Neural progenitor cell (in vitro differentiated cells): ENCODE data around the gene PTPN20. TPM values are rescaled to one million over a fixed set of nuclear protein-coding genes. Genes with fewer than 3 reads are reported as not detected.
"Not testable (repeated sequence)": the region's sequence is repeated elsewhere in the genome, so short reads cannot be mapped to it uniquely, and the experiment has no call there.

Experiments
- DNase-seq: peaks from one replicate; pipeline ENCODE4 v3.0.0-alpha.2; 2016; ENCODE audit warnings: low spot score
- H2AFZ ChIP-seq: fragments of 200-600 bp; sonication (generic); replicated peaks from 2 replicates; pipeline ENCODE4 v1.6.1; 2016; ENCODE audit warnings: antibody characterized with exemption
- H3F3A ChIP-seq: fragments of 200-600 bp; sonication (generic); 2 replicates; pipeline ENCODE4 v1.6.1; 2016; ENCODE audit warnings: antibody characterized with exemption, low read depth
- H3K27ac ChIP-seq: fragments of 200-600 bp; sonication (generic); 2 replicates; pipeline ENCODE4 v1.5.1; 2016; ENCODE audit warnings: mild to moderate bottlenecking
- H3K27me3 ChIP-seq: fragments of 200-600 bp; sonication (generic); 2 replicates; pipeline ENCODE4 v1.6.1; 2016; ENCODE audit warnings: mild to moderate bottlenecking, moderate library complexity
- H3K36me3 ChIP-seq: fragments of 200-600 bp; sonication (generic); 2 replicates; pipeline ENCODE4 v1.5.1; 2016
- H3K4me1 ChIP-seq: fragments of 200-600 bp; sonication (generic); 2 replicates; pipeline ENCODE4 v1.6.1; 2016; ENCODE audit warnings: mixed run types
- H3K4me2 ChIP-seq: fragments of 200-600 bp; sonication (generic); 2 replicates; pipeline ENCODE4 v1.6.1; 2016
- H3K4me3 ChIP-seq: fragments of 200-600 bp; sonication (generic); 2 replicates; pipeline ENCODE4 v1.5.1; 2016
- H3K79me2 ChIP-seq: fragments of 200-600 bp; sonication (generic); 2 replicates; pipeline ENCODE4 v1.6.1; 2016; ENCODE audit warnings: low read depth
- H3K9ac ChIP-seq: fragments of 200-600 bp; sonication (generic); 2 replicates; pipeline ENCODE4 v1.6.1; 2016
- H3K9me3 ChIP-seq: fragments of 200-600 bp; sonication (generic); 2 replicates; pipeline ENCODE4 v1.5.1; 2016; ENCODE audit warnings: low read depth
- H4K20me1 ChIP-seq: fragments of 200-600 bp; sonication (generic); 2 replicates; pipeline ENCODE4 v1.6.1; 2016; ENCODE audit warnings: low read depth
- H3K27ac Mint-ChIP-seq: 3 replicates; pipeline ENCODE4 v1.8.0; 2021; ENCODE audit warnings: mixed read lengths
- H3K27me3 Mint-ChIP-seq: 2 replicates; pipeline ENCODE4 v1.8.0; 2022; ENCODE audit warnings: low read depth, mild to moderate bottlenecking, inconsistent platforms, moderate library complexity, mixed read lengths; ENCODE audit not compliant: insufficient read depth
- H3K36me3 Mint-ChIP-seq: 3 replicates; pipeline ENCODE4 v1.8.0; 2021; ENCODE audit warnings: mixed read lengths
- H3K4me1 Mint-ChIP-seq: 3 replicates; pipeline ENCODE4 v1.8.0; 2021; ENCODE audit warnings: mixed read lengths
- H3K4me3 Mint-ChIP-seq: 3 replicates; pipeline ENCODE4 v1.8.0; 2021; ENCODE audit warnings: mild to moderate bottlenecking, moderate library complexity, mixed read lengths
- H3K9me3 Mint-ChIP-seq: 3 replicates; pipeline ENCODE4 v1.8.0; 2020; ENCODE audit warnings: mixed read lengths
- CTCF ChIP-seq: fragments of 200-600 bp; sonication (generic); IDR thresholded peaks from 2 replicates; pipeline ENCODE4 v1.5.1; 2017; ENCODE audit warnings: antibody characterized with exemption, mild to moderate bottlenecking
- total RNA-seq: library from RNA; depleted of rRNA; stranded (reverse); fragments of >200 nt; gene quantifications from 2 replicates; pipeline ENCODE4 v1.2.3, GENCODE V29; 2015; ENCODE audit warnings: low replicate concordance

Gene PTPN20
- total RNA-seq, 1 donor from 2014 or later = not detected

GRCh38 chr10:46925156-46925555 is 13.9 kb downstream of the PTPN20 start:
- not testable (repeated sequence) for H3K4me3 ChIP-seq, H3F3A ChIP-seq, H3K9me3 Mint-ChIP-seq, H3K27me3 Mint-ChIP-seq, H3K9me3 ChIP-seq, H3K36me3 ChIP-seq, H3K4me3 Mint-ChIP-seq, H3K27me3 ChIP-seq, H2AFZ ChIP-seq, DNase-seq, H3K36me3 Mint-ChIP-seq, H3K4me1 Mint-ChIP-seq, H3K9ac ChIP-seq, H3K79me2 ChIP-seq, H3K4me2 ChIP-seq, H3K27ac Mint-ChIP-seq, H4K20me1 ChIP-seq, H3K4me1 ChIP-seq, H3K27ac ChIP-seq

- H3K79me2 ChIP-seq, H3K27ac Mint-ChIP-seq, H3K4me3 Mint-ChIP-seq, H3K4me1 ChIP-seq, H3K9ac ChIP-seq, H3K4me2 ChIP-seq, H3K27me3 ChIP-seq, H2AFZ ChIP-seq, H3K9me3 Mint-ChIP-seq, H3K36me3 Mint-ChIP-seq, H3K27ac ChIP-seq, H3K36me3 ChIP-seq, H3K27me3 Mint-ChIP-seq, H3K9me3 ChIP-seq, H4K20me1 ChIP-seq, H3F3A ChIP-seq, H3K4me3 ChIP-seq, DNase-seq, H3K4me1 Mint-ChIP-seq: not testable (repeated sequence)
- peak; percentile 25 for TF ChIP-seq CTCF
These were observed 14.6 kb downstream of the PTPN20 start for GRCh38 chr10:46925853-46926252.

- not testable (repeated sequence) for H3K9ac ChIP-seq, H3K79me2 ChIP-seq, H3F3A ChIP-seq, H3K36me3 ChIP-seq, H3K9me3 Mint-ChIP-seq, H3K4me3 ChIP-seq, H3K9me3 ChIP-seq, H3K27me3 Mint-ChIP-seq, H3K4me2 ChIP-seq, H3K27me3 ChIP-seq, H3K4me3 Mint-ChIP-seq, DNase-seq, H3K27ac ChIP-seq, H3K4me1 ChIP-seq, H3K36me3 Mint-ChIP-seq, H2AFZ ChIP-seq, H4K20me1 ChIP-seq, H3K4me1 Mint-ChIP-seq, H3K27ac Mint-ChIP-seq
These were observed 17.6 kb downstream of the PTPN20 start for GRCh38 chr10:46928810-46929209.

GRCh38 chr10:46932383-46932782 is 21.2 kb downstream of the PTPN20 start:
- not testable (repeated sequence) for H3K36me3 ChIP-seq, H2AFZ ChIP-seq, H3K4me1 ChIP-seq, H4K20me1 ChIP-seq, H3K9me3 Mint-ChIP-seq, DNase-seq, H3K9ac ChIP-seq, H3K27me3 ChIP-seq, H3K4me3 ChIP-seq, H3K27me3 Mint-ChIP-seq, H3K4me2 ChIP-seq, H3K4me1 Mint-ChIP-seq, H3K27ac Mint-ChIP-seq, H3K9me3 ChIP-seq, H3F3A ChIP-seq, H3K4me3 Mint-ChIP-seq, H3K79me2 ChIP-seq, H3K27ac ChIP-seq, H3K36me3 Mint-ChIP-seq

- H3K4me1 ChIP-seq, H2AFZ ChIP-seq, H3K4me3 Mint-ChIP-seq, H3K9me3 ChIP-seq, H3K27me3 Mint-ChIP-seq, H3K36me3 ChIP-seq, H4K20me1 ChIP-seq, H3K4me3 ChIP-seq, H3K27ac Mint-ChIP-seq, H3K79me2 ChIP-seq, H3K36me3 Mint-ChIP-seq, H3K4me2 ChIP-seq, H3K27ac ChIP-seq, H3K9me3 Mint-ChIP-seq, H3K9ac ChIP-seq, H3K27me3 ChIP-seq, H3F3A ChIP-seq, DNase-seq, H3K4me1 Mint-ChIP-seq: not testable (repeated sequence)
These were observed 29.9 kb downstream of the PTPN20 start for GRCh38 chr10:46941091-46941490.

GRCh38 chr10:46948687-46949518 is 37.7 kb downstream of the PTPN20 start:
- not testable (repeated sequence) for H3F3A ChIP-seq, H3K27me3 Mint-ChIP-seq, H2AFZ ChIP-seq, H3K27ac Mint-ChIP-seq, H3K4me1 ChIP-seq, H3K9me3 ChIP-seq, H3K4me1 Mint-ChIP-seq, H3K79me2 ChIP-seq, H3K27me3 ChIP-seq, H3K4me3 ChIP-seq, DNase-seq, H3K4me3 Mint-ChIP-seq, H3K4me2 ChIP-seq, H3K27ac ChIP-seq, H3K36me3 Mint-ChIP-seq, H4K20me1 ChIP-seq, H3K9ac ChIP-seq, H3K9me3 Mint-ChIP-seq, H3K36me3 ChIP-seq

GRCh38 chr10:46952540-46952939 is 41.3 kb downstream of the PTPN20 start:
- not testable (repeated sequence) for H2AFZ ChIP-seq, H3K4me2 ChIP-seq, H3K36me3 Mint-ChIP-seq, H3K4me3 Mint-ChIP-seq, H3K4me1 Mint-ChIP-seq, H3K4me3 ChIP-seq, H3K36me3 ChIP-seq, H3F3A ChIP-seq, H4K20me1 ChIP-seq, H3K4me1 ChIP-seq, H3K27ac Mint-ChIP-seq, DNase-seq, H3K9me3 ChIP-seq, H3K9ac ChIP-seq, H3K27ac ChIP-seq, H3K9me3 Mint-ChIP-seq, H3K79me2 ChIP-seq, H3K27me3 Mint-ChIP-seq, H3K27me3 ChIP-seq
